Endothelial cell of coronary artery (primary cell): ENCODE measurements around the gene ASB5. TPM values are rescaled to one million over a fixed set of nuclear protein-coding genes. Genes with fewer than 3 reads are reported as not detected.

Experiments used
- total RNA-seq: library from RNA; depleted of rRNA; stranded (reverse); fragments of >200 nt; gene quantifications from 2 replicates; pipeline ENCODE4 v1.2.3, GENCODE V29; 2014

The ASB5 gene, protein sequence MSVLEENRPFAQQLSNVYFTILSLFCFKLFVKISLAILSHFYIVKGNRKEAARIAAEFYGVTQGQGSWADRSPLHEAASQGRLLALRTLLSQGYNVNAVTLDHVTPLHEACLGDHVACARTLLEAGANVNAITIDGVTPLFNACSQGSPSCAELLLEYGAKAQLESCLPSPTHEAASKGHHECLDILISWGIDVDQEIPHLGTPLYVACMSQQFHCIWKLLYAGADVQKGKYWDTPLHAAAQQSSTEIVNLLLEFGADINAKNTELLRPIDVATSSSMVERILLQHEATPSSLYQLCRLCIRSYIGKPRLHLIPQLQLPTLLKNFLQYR
- 0.28 TPM in 1 of 2 replicates, not detected in the other for total RNA-seq

DNA sequence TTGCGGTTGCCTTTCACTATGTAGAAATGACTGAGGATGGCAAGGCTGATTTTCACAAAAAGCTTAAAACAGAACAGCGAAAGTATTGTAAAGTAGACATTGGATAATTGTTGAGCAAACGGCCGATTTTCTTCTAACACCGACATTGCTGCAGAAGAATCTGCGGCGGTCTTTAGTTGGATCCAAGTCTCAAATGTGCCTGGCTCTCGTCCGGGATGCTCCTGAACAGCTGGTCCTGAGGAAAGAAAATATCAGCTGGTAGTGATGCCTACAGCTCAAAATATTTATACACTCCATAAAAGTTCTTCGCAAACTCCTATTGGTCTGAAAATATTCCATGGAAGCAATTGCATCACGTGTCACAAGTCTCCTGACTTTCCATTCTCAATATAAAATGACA is at the start of gene ASB5:
Gene ASB5 (minus strand): TSS at position 260 of the 400 bp plus-strand sequence. CDS start 114 bp downstream, at position 146.

GRCh38 chr4:176195184-176195978 is 73.6 kb downstream of the ASB5 start, which contains the start of gene SPATA4:
Gene SPATA4, minus strand, starts transcription at chr4:176195585. Its CDS starts 23 bp downstream, at chr4:176195562.

Other genes starting within 250 kb of the ASB5 start
- gene WDR17, start 203.4 kb downstream of the ASB5 start, total RNA-seq = under 0.01 and 0.09 TPM in 2 replicates
- 0.09 TPM in 2 replicates for gene SPATA4, start 73.6 kb downstream of the ASB5 start, total RNA-seq
- gene SPCS3, start 50.7 kb upstream of the ASB5 start, total RNA-seq = 109 and 116 TPM in 2 replicates